ENCODE data around the gene HIF3A.
"Not testable (repeated sequence)": the region's sequence is repeated elsewhere in the genome, so short reads cannot be mapped to it uniquely, and the experiment has no call there.

DNA sequence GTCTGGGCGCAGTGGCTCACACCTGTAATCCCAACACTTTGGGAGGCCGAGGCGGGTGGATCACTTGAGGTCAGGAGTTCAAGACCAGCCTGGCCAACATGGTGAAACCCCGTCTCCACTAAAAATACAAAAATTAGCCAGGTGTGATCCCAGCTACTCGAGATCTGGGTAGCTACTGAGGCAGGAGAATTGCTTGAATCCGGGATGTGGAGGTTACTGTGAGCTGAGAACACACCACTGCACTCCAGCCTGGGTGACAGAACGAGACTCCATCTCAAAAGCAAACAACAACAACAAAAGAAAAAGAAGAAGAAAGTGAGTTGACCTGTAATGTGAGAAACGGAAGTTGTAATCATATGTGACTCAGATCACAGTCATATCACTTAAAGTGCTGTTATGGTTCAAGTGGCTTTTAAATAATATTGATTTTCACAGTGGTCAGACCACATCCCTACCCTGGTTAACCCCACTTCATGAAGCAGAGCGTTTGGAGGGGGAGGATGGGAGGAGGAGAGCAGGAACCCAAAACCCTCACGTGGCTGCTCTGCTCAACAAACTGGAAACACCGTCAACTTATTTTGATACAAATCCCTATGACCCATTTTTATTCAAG is 34.1 kb upstream of the HIF3A start:
- not testable (repeated sequence) for TF ChIP-seq CTCF (IDR thresholded peaks at IDR 0.05); ZFX (IDR thresholded peaks at IDR 0.05; ENCODE audit: borderline replicate concordance)
